Neural progenitor cell (in vitro differentiated cells): ENCODE data around the gene LRRC61. TPM values are rescaled to one million over a fixed set of nuclear protein-coding genes. Genes with fewer than 3 reads are reported as not detected.

Source experiments
- DNase-seq: peaks from one replicate; pipeline ENCODE4 v3.0.0-alpha.2; 2016; ENCODE audit warnings: low spot score
- H2AFZ ChIP-seq: fragments of 200-600 bp; sonication (generic); replicated peaks from 2 replicates; pipeline ENCODE4 v1.6.1; 2016; ENCODE audit warnings: antibody characterized with exemption
- H3F3A ChIP-seq: fragments of 200-600 bp; sonication (generic); 2 replicates; pipeline ENCODE4 v1.6.1; 2016; ENCODE audit warnings: antibody characterized with exemption, low read depth
- H3K27ac ChIP-seq: fragments of 200-600 bp; sonication (generic); 2 replicates; pipeline ENCODE4 v1.5.1; 2016; ENCODE audit warnings: mild to moderate bottlenecking
- H3K27me3 ChIP-seq: fragments of 200-600 bp; sonication (generic); 2 replicates; pipeline ENCODE4 v1.6.1; 2016; ENCODE audit warnings: mild to moderate bottlenecking, moderate library complexity
- H3K36me3 ChIP-seq: fragments of 200-600 bp; sonication (generic); 2 replicates; pipeline ENCODE4 v1.5.1; 2016
- H3K4me1 ChIP-seq: fragments of 200-600 bp; sonication (generic); 2 replicates; pipeline ENCODE4 v1.6.1; 2016; ENCODE audit warnings: mixed run types
- H3K4me2 ChIP-seq: fragments of 200-600 bp; sonication (generic); 2 replicates; pipeline ENCODE4 v1.6.1; 2016
- H3K4me3 ChIP-seq: fragments of 200-600 bp; sonication (generic); 2 replicates; pipeline ENCODE4 v1.5.1; 2016
- H3K79me2 ChIP-seq: fragments of 200-600 bp; sonication (generic); 2 replicates; pipeline ENCODE4 v1.6.1; 2016; ENCODE audit warnings: low read depth
- H3K9ac ChIP-seq: fragments of 200-600 bp; sonication (generic); 2 replicates; pipeline ENCODE4 v1.6.1; 2016
- H3K9me3 ChIP-seq: fragments of 200-600 bp; sonication (generic); 2 replicates; pipeline ENCODE4 v1.5.1; 2016; ENCODE audit warnings: low read depth
- H4K20me1 ChIP-seq: fragments of 200-600 bp; sonication (generic); 2 replicates; pipeline ENCODE4 v1.6.1; 2016; ENCODE audit warnings: low read depth
- H3K27ac Mint-ChIP-seq: 3 replicates; pipeline ENCODE4 v1.8.0; 2021; ENCODE audit warnings: mixed read lengths
- H3K27me3 Mint-ChIP-seq: 2 replicates; pipeline ENCODE4 v1.8.0; 2022; ENCODE audit warnings: low read depth, mild to moderate bottlenecking, inconsistent platforms, moderate library complexity, mixed read lengths; ENCODE audit not compliant: insufficient read depth
- H3K36me3 Mint-ChIP-seq: 3 replicates; pipeline ENCODE4 v1.8.0; 2021; ENCODE audit warnings: mixed read lengths
- H3K4me1 Mint-ChIP-seq: 3 replicates; pipeline ENCODE4 v1.8.0; 2021; ENCODE audit warnings: mixed read lengths
- H3K4me3 Mint-ChIP-seq: 3 replicates; pipeline ENCODE4 v1.8.0; 2021; ENCODE audit warnings: mild to moderate bottlenecking, moderate library complexity, mixed read lengths
- H3K9me3 Mint-ChIP-seq: 3 replicates; pipeline ENCODE4 v1.8.0; 2020; ENCODE audit warnings: mixed read lengths
- EZH2 ChIP-seq: fragments of 200-600 bp; sonication (generic); IDR thresholded peaks from 2 replicates; pipeline ENCODE4 v1.6.1; 2017; ENCODE audit warnings: antibody characterized with exemption, mild to moderate bottlenecking, moderate library complexity
- EZH2phosphoT487 ChIP-seq: fragments of 200-600 bp; sonication (generic); IDR thresholded peaks from 2 replicates; pipeline ENCODE4 v1.6.1; 2017; ENCODE audit warnings: antibody characterized with exemption
- total RNA-seq: library from RNA; depleted of rRNA; stranded (reverse); fragments of >200 nt; gene quantifications from 2 replicates; pipeline ENCODE4 v1.2.3, GENCODE V29; 2015; ENCODE audit warnings: low replicate concordance
- TF ChIP-seq, protein P1 (sequence below): fragments of 200-600 bp; sonication (generic); IDR thresholded peaks from 2 replicates; pipeline ENCODE4 v1.5.1; 2017; ENCODE audit warnings: antibody characterized with exemption, mild to moderate bottlenecking

Gene LRRC61
- total RNA-seq, 1 donor from 2014 or later: 2.0 TPM

DNA sequence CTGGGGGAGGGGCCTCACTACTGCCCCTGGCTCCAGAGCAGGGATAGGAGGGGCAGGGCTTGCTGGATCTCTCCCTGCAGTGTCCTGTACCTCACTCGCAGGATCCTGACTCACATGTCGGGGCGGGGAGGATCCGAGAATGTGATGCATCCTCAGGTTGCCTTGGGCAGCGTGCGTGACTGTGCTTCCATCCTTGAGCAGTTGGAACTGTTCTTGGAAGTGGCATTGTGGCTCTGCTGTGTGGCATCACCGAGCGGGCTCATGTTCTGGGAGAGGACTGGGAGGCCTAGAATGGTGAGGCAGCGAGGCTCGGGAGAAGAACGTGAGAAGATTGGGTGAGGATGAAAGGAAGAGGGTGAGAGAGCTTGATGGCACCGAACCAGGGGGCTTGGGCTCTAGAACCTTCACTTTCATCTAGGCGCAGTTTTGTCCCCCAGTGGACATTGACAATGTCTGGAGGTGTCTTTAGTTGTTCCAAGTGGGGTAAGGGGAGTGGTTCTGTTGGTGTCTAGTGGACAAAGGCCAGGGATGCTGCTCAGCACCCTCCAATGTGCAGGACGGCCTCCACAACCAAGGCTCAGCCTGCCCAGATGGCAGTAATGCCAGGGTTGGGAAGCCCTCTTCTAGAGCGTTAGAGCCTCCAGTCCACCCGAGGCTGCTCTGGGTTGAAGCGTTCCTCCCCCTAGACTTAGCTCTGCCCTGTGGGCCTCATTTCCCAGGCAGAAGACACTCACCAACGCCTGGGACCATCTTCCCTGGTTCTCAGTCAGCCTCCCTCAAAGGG is 9.9 kb downstream of the LRRC61 start:
- Histone ChIP-seq H3K9me3 (no peaks in the 10 kb centered on the region), H4K20me1 (peaks cover 2% of the 10 kb centered on the region), H3K79me2 (no peaks in the 10 kb centered on the region), H2AFZ (no peak overlapping the region), H3K36me3 (no peaks in the 10 kb centered on the region), H3K4me2 (no peak overlapping the region), H3K4me1 (peaks cover 10% of the 10 kb centered on the region), H3K4me3 (no peak overlapping the region), H3K27me3 (no peaks in the 10 kb centered on the region), H3K9ac (no peak overlapping the region), H3K27ac (no peak overlapping the region), H3F3A (peaks cover 5% of the 10 kb centered on the region)
- Mint-ChIP-seq H3K9me3 (no peaks in the 10 kb centered on the region), H3K4me1 (peaks cover 15% of the 10 kb centered on the region), H3K27me3 (peaks cover 7% of the 10 kb centered on the region), H3K36me3 (no peaks in the 10 kb centered on the region), H3K4me3 (no peak overlapping the region), H3K27ac (no peak overlapping the region)
- DNase-seq: no peak
- TF ChIP-seq EZH2: no peak
- TF ChIP-seq, protein P1, sequence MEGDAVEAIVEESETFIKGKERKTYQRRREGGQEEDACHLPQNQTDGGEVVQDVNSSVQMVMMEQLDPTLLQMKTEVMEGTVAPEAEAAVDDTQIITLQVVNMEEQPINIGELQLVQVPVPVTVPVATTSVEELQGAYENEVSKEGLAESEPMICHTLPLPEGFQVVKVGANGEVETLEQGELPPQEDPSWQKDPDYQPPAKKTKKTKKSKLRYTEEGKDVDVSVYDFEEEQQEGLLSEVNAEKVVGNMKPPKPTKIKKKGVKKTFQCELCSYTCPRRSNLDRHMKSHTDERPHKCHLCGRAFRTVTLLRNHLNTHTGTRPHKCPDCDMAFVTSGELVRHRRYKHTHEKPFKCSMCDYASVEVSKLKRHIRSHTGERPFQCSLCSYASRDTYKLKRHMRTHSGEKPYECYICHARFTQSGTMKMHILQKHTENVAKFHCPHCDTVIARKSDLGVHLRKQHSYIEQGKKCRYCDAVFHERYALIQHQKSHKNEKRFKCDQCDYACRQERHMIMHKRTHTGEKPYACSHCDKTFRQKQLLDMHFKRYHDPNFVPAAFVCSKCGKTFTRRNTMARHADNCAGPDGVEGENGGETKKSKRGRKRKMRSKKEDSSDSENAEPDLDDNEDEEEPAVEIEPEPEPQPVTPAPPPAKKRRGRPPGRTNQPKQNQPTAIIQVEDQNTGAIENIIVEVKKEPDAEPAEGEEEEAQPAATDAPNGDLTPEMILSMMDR: no peak
- no peak for TF ChIP-seq EZH2phosphoT487

DNA sequence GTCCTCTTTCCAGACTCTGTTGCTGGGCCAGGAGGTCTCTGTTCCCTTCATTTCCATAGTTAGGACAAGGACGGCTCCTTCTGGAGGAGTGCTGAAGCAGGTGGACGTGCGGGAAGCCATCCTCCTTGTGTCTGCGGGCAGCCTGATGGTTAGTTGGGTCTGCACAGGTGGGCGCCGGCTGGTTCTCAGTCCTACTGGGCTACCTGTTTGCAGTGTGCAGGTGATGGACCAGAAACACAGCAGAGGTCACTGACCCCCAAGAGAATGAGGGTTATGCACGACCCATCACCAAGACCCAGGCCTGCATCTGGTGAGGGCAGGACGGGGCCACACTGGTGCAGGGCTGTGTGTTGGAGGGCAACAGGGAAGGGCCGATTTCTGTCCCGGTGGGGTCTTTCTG is 10.5 kb downstream of the LRRC61 start:
- Histone ChIP-seq H3K36me3 (no peaks in the 10 kb centered on the region), H3K27ac (no peak overlapping the region), H3F3A (peaks cover 5% of the 10 kb centered on the region), H3K4me3 (no peak overlapping the region), H3K27me3 (peaks cover under 1% of the 10 kb centered on the region), H3K4me2 (no peak overlapping the region), H3K9me3 (no peaks in the 10 kb centered on the region), H3K79me2 (no peaks in the 10 kb centered on the region), H3K4me1 (peaks cover 13% of the 10 kb centered on the region), H4K20me1 (peaks cover 4% of the 10 kb centered on the region), H3K9ac (no peak overlapping the region), H2AFZ (no peak overlapping the region)
- DNase-seq: no peak
- TF ChIP-seq, protein P1: no peak
- H3K36me3 Mint-ChIP-seq: no peaks in the 10 kb centered on the region
- no peaks in the 10 kb centered on the region for H3K9me3 Mint-ChIP-seq
- H3K27ac Mint-ChIP-seq: no peak overlapping the region
- H3K4me1 Mint-ChIP-seq: peaks cover 17% of the 10 kb centered on the region
- H3K27me3 Mint-ChIP-seq: peaks cover 7% of the 10 kb centered on the region
- no peak overlapping the region for H3K4me3 Mint-ChIP-seq

DNA sequence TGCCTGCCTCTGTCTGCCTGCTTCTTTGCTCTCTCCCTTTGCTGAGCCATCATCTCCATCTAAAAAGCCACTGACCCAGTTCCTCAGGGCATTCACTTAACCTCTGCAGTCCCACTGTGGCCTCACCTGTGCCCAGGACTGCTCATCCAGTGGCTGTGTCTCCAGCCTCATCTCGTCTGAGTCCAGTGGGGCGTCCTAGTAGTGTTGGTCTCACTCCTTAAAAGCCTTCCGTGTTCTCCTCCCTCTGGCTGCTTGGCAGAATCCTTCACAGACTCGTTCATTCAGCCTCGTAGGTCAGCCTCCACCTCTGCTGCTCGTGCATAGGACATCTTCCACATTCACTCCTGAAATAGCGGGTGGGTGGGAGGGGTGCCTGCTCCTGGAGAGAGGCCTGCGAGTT is 11.0 kb downstream of the LRRC61 start:
- no peaks in the 10 kb centered on the region for H3K36me3 Mint-ChIP-seq

More for the DNA sequence above, 11.0 kb downstream of the LRRC61 start:
- peaks cover 10% of the 10 kb centered on the region for H3K27me3 Mint-ChIP-seq
- no peaks in the 10 kb centered on the region for H3K9me3 ChIP-seq
- no peak overlapping the region for H3K4me3 Mint-ChIP-seq
- no peaks in the 10 kb centered on the region for H3K36me3 ChIP-seq
- H4K20me1 ChIP-seq: peaks cover 4% of the 10 kb centered on the region
- no peak overlapping the region for H3K27ac ChIP-seq
- no peak overlapping the region for H2AFZ ChIP-seq
- H3K9me3 Mint-ChIP-seq: no peaks in the 10 kb centered on the region
- peaks cover 5% of the 10 kb centered on the region for H3K27me3 ChIP-seq
- no peak overlapping the region for H3K4me3 ChIP-seq
- no peak overlapping the region for H3K27ac Mint-ChIP-seq
- peaks cover 15% of the 10 kb centered on the region for H3K4me1 Mint-ChIP-seq
- TF ChIP-seq EZH2phosphoT487 (no peak), EZH2 (no peak)
- TF ChIP-seq, protein P1: no peak
- H3K9ac ChIP-seq: no peak overlapping the region
- no peak overlapping the region for H3K4me2 ChIP-seq
- no peaks in the 10 kb centered on the region for H3K79me2 ChIP-seq
- H3F3A ChIP-seq: peaks cover 5% of the 10 kb centered on the region
- H3K4me1 ChIP-seq: peaks cover 13% of the 10 kb centered on the region
- no peak for DNase-seq
